WTC11 (cell line): ENCODE data around the gene ARHGAP26.

ENCODE experiments used
- CTCF ChIP-seq: fragments of 200-600 bp; IDR thresholded peaks from 2 replicates; pipeline ENCODE4 v1.8.0; 2022; ENCODE audit warnings: antibody characterized with exemption
- ETV6 ChIP-seq: sonication (generic); formaldehyde crosslinking; IDR thresholded peaks from 2 replicates; pipeline ENCODE4 v1.8.1; 2022; ENCODE audit warnings: mild to moderate bottlenecking, missing genetic modification reagents
- NFE2L1 ChIP-seq: sonication (generic); formaldehyde crosslinking; IDR thresholded peaks from 2 replicates; pipeline ENCODE4 v1.8.1; 2023; ENCODE audit warnings: missing genetic modification reagents
- SMAD4 ChIP-seq: sonication (generic); formaldehyde crosslinking; IDR thresholded peaks from 2 replicates; pipeline ENCODE4 v1.8.0; 2022; ENCODE audit warnings: mild to moderate bottlenecking, missing genetic modification reagents
- TEAD1 ChIP-seq: sonication (generic); formaldehyde crosslinking; IDR thresholded peaks from 2 replicates; pipeline ENCODE4 v1.8.0; 2022; ENCODE audit warnings: mild to moderate bottlenecking, missing genetic modification reagents
- TEAD4 ChIP-seq: sonication (generic); formaldehyde crosslinking; IDR thresholded peaks from 2 replicates; pipeline ENCODE4 v1.8.0; 2022; ENCODE audit warnings: mild to moderate bottlenecking, missing genetic modification reagents
- ZNF317 ChIP-seq: sonication (generic); formaldehyde crosslinking; IDR thresholded peaks from 2 replicates; pipeline ENCODE4 v1.8.1; 2023; ENCODE audit warnings: low read depth, mild to moderate bottlenecking, moderate library complexity, missing genetic modification reagents, borderline replicate concordance
- ZNF423 ChIP-seq: fragments of 250-450 bp; sonication (Bioruptor Pico); IDR thresholded peaks from 2 replicates; pipeline ENCODE4 v2.1.2; 2022; ENCODE audit warnings: mild to moderate bottlenecking, moderate library complexity
- TF ChIP-seq, protein P1 (sequence below): sonication (generic); formaldehyde crosslinking; IDR thresholded peaks from 2 replicates; pipeline ENCODE4 v1.8.1; 2022; ENCODE audit warnings: low read depth, missing genetic modification reagents, borderline replicate concordance
- TF ChIP-seq, protein P2 (sequence below): sonication (generic); formaldehyde crosslinking; IDR thresholded peaks from 2 replicates; pipeline ENCODE4 v1.8.1; 2022; ENCODE audit warnings: mild to moderate bottlenecking, moderate library complexity, missing genetic modification reagents

DNA sequence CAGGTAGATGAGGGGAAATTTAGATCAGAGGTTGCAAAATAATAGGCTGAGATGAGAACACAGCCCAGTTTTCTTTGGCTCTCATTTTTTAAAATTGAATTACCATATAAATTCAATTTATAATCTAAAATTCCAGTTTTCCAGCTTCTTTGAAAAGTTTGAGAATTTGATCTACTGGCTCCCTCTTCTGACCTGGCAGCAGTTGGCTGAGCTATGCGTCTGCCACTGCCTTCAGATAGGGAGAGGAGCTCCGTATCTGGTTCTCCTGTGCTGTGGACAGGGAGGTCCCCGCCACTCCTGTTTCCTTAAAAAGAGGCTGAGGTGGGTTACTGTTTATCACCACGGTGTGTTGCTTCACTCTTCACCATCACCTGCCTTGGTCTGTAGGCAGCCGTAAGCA, 103.7 kb downstream of the ARHGAP26 start:
- TF ChIP-seq CTCF, result no peak
- no peak for TF ChIP-seq TEAD1
- TF ChIP-seq SMAD4 (CRISPR knock-in tag), result no peak
- TF ChIP-seq TEAD4, result no peak
- TF ChIP-seq, protein P1, sequence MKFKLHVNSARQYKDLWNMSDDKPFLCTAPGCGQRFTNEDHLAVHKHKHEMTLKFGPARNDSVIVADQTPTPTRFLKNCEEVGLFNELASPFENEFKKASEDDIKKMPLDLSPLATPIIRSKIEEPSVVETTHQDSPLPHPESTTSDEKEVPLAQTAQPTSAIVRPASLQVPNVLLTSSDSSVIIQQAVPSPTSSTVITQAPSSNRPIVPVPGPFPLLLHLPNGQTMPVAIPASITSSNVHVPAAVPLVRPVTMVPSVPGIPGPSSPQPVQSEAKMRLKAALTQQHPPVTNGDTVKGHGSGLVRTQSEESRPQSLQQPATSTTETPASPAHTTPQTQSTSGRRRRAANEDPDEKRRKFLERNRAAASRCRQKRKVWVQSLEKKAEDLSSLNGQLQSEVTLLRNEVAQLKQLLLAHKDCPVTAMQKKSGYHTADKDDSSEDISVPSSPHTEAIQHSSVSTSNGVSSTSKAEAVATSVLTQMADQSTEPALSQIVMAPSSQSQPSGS (CRISPR knock-in tag), result no peak
- no peak for TF ChIP-seq ETV6
- no peak for TF ChIP-seq ZNF317 (CRISPR knock-in tag)
- no peak for TF ChIP-seq ZNF423 (CRISPR knock-in tag)
- no peak for TF ChIP-seq NFE2L1 (CRISPR knock-in tag)
- TF ChIP-seq, protein P2, sequence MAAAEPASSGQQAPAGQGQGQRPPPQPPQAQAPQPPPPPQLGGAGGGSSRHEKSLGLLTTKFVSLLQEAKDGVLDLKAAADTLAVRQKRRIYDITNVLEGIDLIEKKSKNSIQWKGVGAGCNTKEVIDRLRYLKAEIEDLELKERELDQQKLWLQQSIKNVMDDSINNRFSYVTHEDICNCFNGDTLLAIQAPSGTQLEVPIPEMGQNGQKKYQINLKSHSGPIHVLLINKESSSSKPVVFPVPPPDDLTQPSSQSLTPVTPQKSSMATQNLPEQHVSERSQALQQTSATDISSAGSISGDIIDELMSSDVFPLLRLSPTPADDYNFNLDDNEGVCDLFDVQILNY (CRISPR knock-in tag), result no peak
